Measurements from ENCODE around the gene TMEM272.

The TMEM272 gene

DNA sequence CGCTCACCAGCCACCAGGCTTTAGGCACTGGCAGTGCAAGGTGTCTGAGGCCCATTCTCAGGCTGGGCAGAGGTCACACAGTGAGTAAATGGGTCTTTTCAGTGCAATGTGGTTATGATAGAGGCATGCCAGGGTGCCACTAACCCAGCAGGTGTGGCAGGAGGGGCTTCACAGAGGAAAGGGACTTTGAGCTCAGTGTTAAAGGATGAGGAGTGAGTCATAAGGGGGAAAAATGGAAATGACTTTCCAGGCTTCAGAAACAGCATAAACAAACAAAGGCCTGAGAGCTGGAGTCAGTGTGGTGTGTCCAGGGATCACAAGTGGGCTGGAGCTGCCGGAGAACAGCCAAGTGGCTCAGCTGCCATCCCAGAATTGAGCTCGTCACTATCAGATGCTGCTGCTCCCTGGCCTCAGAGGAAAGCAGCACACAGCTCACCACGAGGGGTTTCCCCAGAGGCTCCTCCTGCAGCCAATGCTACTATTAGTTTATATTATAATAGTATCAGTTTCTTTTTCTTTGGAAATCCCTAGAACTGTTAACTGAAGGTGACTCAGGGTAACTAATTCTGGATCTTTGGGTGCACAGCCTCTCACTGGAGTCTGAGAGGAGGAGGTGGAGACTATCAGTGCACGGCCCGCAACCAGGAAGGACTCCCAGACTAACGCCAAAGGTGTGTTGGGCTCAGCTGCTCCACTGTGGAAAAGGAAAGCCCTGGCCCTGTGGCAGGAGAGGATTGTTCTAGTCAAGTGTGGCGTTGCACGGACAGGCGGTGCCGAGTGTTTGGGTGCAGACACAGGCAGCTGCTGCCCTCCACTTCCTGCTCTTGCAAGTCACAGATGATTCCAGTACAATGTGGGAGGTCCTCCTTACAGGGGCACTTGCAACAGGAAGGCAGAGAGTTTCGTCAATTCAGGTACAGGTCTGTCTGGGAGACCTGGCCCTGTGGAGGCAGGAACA lies 80.5 kb downstream of the TMEM272 start:
- Histone ChIP-seq H3K27ac (ENCODE audit: low read length) (peak overlapping the region; percentile 76), H3K4me3 (ENCODE audit: low read depth in 1 of 2, low read length in 2 of 2) (peak overlapping the region; percentile 7 to 16), H3K9me3 (ENCODE audit: control insufficient read depth in 1 of 2, low read length in 2 of 2) (no peaks in the 10 kb centered on the region), H3K36me3 (ENCODE audit: control insufficient read depth in 1 of 2, insufficient read depth in 2 of 2, low read length in 2 of 2) (peaks cover 0 to 12% of the 10 kb centered on the region in 2 donors), H3K4me1 (ENCODE audit: control insufficient read depth in 1 of 2, insufficient read depth in 2 of 2, low read length in 2 of 2) (peaks cover 5 to 11% of the 10 kb centered on the region in 2 donors), H3K27me3 (ENCODE audit: low read depth, low read length) (no peaks in the 10 kb centered on the region)

DNA sequence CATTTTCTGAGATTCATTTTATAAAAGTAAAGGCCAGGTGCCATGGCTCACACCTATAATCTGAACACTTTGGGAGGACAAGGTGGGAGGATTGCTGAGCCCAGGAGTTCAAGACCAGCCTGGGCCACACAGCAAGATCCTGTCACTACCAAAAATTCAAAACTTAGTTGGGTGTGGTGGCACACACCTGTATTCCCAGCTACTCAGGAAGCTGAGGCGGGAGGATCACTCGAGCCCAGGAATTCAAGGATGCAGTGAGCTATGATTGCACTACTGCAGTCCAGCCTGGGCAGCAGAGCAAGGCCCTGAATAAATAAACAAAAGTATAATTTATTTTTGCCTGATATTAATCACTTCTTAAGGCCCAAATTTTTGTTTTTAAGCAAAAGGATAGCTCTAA lies 81.5 kb downstream of the TMEM272 start:
- Histone ChIP-seq H3K9me3 (ENCODE audit: control insufficient read depth in 1 of 2, low read length in 2 of 2) (no peaks in the 10 kb centered on the region), H3K27ac (ENCODE audit: low read length) (no peak overlapping the region), H3K36me3 (ENCODE audit: control insufficient read depth in 1 of 2, insufficient read depth in 2 of 2, low read length in 2 of 2) (peaks cover 0 to 21% of the 10 kb centered on the region in 2 donors)

More for the DNA sequence above, 81.5 kb downstream of the TMEM272 start:
- Histone ChIP-seq H3K4me3 (ENCODE audit: low read depth in 1 of 2, low read length in 2 of 2) (no peak overlapping the region), H3K27me3 (ENCODE audit: low read depth, low read length) (no peaks in the 10 kb centered on the region), H3K4me1 (ENCODE audit: control insufficient read depth in 1 of 2, insufficient read depth in 2 of 2, low read length in 2 of 2) (peaks cover 5 to 11% of the 10 kb centered on the region in 2 donors)

Measured in muscle layer of duodenum (tissue), 2 donors.